B cell (primary cell): Measurements from ENCODE around the gene IFT43. TPM values are rescaled to one million over a fixed set of nuclear protein-coding genes. Genes with fewer than 3 reads are reported as not detected.

Source experiments
- ATAC-seq: fragments of 200-7000 bp; cut with Tn5 transposase; one replicate; pipeline ENCODE4 v1.10.0; 2021; ENCODE audit warnings: low read depth, mild to moderate bottlenecking, moderate number of reproducible peaks, moderate library complexity
- CTCF ChIA-PET: fragments of 350-600 bp; sonication (Branson Sonifier 250); formaldehyde crosslinking; loops from one replicate; lab custom pipeline; 2021; ENCODE audit warnings: antibody characterized with exemption, inconsistent platforms; lab: Charles Lee
- POLR2A ChIA-PET: fragments of 350-600 bp; sonication (Branson Sonifier 250); formaldehyde crosslinking; loops from one replicate; lab custom pipeline; 2021; ENCODE audit warnings: antibody characterized with exemption; lab: Charles Lee
- DNase-seq: peaks from one replicate; pipeline ENCODE4 v3.0.0; 2013
- H2AFZ ChIP-seq: 2 replicates; pipeline ENCODE4 v1.6.1; 2012; ENCODE audit warnings: mild to moderate bottlenecking, low read depth, low read length; ENCODE audit not compliant: insufficient read depth, poor library complexity, severe bottlenecking
- H3K27ac ChIP-seq, 2 donors: 1 replicate in 1 of 2; 2 replicates in 1 of 2; pipeline ENCODE4 v1.5.1; 2012 to 2013; ENCODE audit warnings: low read length in 2 of 2, mild to moderate bottlenecking in 2 of 2, moderate library complexity in 1 of 2
- H3K27me3 ChIP-seq, 4 experiments: fragments of 200-600 bp in 1 of 4; sonication (generic) in 1 of 4; replicated peaks in 1 of 4; 1 replicate in 2 of 4; 2 replicates in 2 of 4; pipeline versions ENCODE4 v1.6.1 to v1.7.0; 2013 to 2016; ENCODE audit warnings: low read length in 3 of 4, mild to moderate bottlenecking in 2 of 4, mixed read lengths in 1 of 4, moderate library complexity in 1 of 4; ENCODE audit not compliant: insufficient read depth in 4 of 4, control insufficient read depth in 3 of 4; ENCODE audit errors: control extremely low read depth in 1 of 4
- H3K36me3 ChIP-seq, 2 experiments: replicated peaks in 1 of 2; 1 replicate in 1 of 2; 2 replicates in 1 of 2; pipeline versions ENCODE4 v1.6.1 to v1.7.1; 2013; ENCODE audit warnings: low read length in 1 of 2; ENCODE audit not compliant: insufficient read depth in 2 of 2, control insufficient read depth in 1 of 2; ENCODE audit errors: control extremely low read depth in 1 of 2, extremely low read depth in 1 of 2
- H3K4me1 ChIP-seq, 2 donors: fragments of 200-600 bp in 1 of 2; sonication (generic) in 1 of 2; 1 replicate in 1 of 2; 2 replicates in 1 of 2; pipeline versions ENCODE4 v1.5.1 to v1.6.1; 2013 to 2017; ENCODE audit warnings: low read length in 2 of 2; ENCODE audit not compliant: control insufficient read depth in 2 of 2, insufficient read depth in 2 of 2
- H3K4me2 ChIP-seq: replicated peaks from 2 replicates; pipeline ENCODE3; 2012; ENCODE audit warnings: mild to moderate bottlenecking, low read depth, low read length; ENCODE audit not compliant: poor library complexity, severe bottlenecking
- H3K4me3 ChIP-seq, 5 experiments: fragments of 200-600 bp in 1 of 5; sonication (generic) in 1 of 5; 1 replicate in 3 of 5; 2 replicates in 2 of 5; pipeline versions ENCODE4 v1.5.1 to v1.7.0; 2011 to 2016; ENCODE audit warnings: low read length in 4 of 5, mild to moderate bottlenecking in 4 of 5, low read depth in 2 of 5, control low read depth in 1 of 5, moderate library complexity in 1 of 5; ENCODE audit not compliant: insufficient read depth in 1 of 5; ENCODE audit errors: control extremely low read depth in 1 of 5, extremely low read depth in 1 of 5
- H3K79me2 ChIP-seq: fragments of 200-600 bp; sonication (generic); one replicate; pipeline ENCODE4 v1.6.0; 2016; ENCODE audit warnings: low read length; ENCODE audit not compliant: control insufficient read depth, insufficient read depth
- H3K9ac ChIP-seq: fragments of 200-600 bp; sonication (generic); 2 replicates; pipeline ENCODE4 v1.6.1; 2017; ENCODE audit warnings: mild to moderate bottlenecking, low read length, moderate library complexity
- H3K9me3 ChIP-seq, 3 donors: one replicate each; pipeline versions ENCODE4 v1.6.1 to v1.7.1; 2013; ENCODE audit warnings: low read length in 2 of 3; ENCODE audit not compliant: control insufficient read depth in 2 of 3, insufficient read depth in 1 of 3; ENCODE audit errors: control extremely low read depth in 1 of 3
- H4K20me1 ChIP-seq: 2 replicates; pipeline ENCODE4 v1.6.0; 2012; ENCODE audit warnings: mild to moderate bottlenecking, low read length; ENCODE audit not compliant: insufficient read depth, control insufficient read depth, poor library complexity, severe bottlenecking
- H3K27ac Mint-ChIP-seq: one replicate; pipeline ENCODE4 v1.8.0; 2021; ENCODE audit warnings: mixed read lengths
- H3K27me3 Mint-ChIP-seq: one replicate; pipeline ENCODE4 v1.8.0; 2021; ENCODE audit warnings: mixed read lengths
- H3K4me1 Mint-ChIP-seq: one replicate; pipeline ENCODE4 v1.8.0; 2021; ENCODE audit warnings: mixed read lengths
- H3K4me3 Mint-ChIP-seq: one replicate; pipeline ENCODE4 v1.8.0; 2021; ENCODE audit warnings: mixed read lengths
- H3K9me3 Mint-ChIP-seq: one replicate; pipeline ENCODE4 v1.8.0; 2022; ENCODE audit warnings: mixed read lengths; ENCODE audit not compliant: insufficient read depth
- CTCF ChIP-seq: fragments of 200-600 bp; IDR thresholded peaks from one replicate; pipeline ENCODE4 v1.8.0; 2022; ENCODE audit warnings: antibody characterized with exemption, mild to moderate bottlenecking
- EZH2 ChIP-seq: IDR thresholded peaks from 2 replicates; pipeline ENCODE4 v1.6.1; 2012; ENCODE audit warnings: borderline replicate concordance, low read depth, mild to moderate bottlenecking, moderate library complexity, low read length; ENCODE audit not compliant: insufficient read depth, poor library complexity, severe bottlenecking
- WGBS: methylation state at CpG from one replicate; pipeline ENCODE4 v1.1.5; 2013; ENCODE audit warnings: missing lambda C conversion rate; ENCODE audit not compliant: insufficient coverage; 5-methylcytosine and 5-hydroxymethylcytosine counted together
- intact Hi-C: fragments of 100-400 bp; cut with micrococcal nuclease; formaldehyde crosslinking; loops from one replicate; pipeline ENCODE4 v1.10.0; 2022
- polyA plus RNA-seq: library from polyadenylated mRNA; depleted of rRNA; stranded (reverse); fragments of >200 nt; gene quantifications from 2 replicates; pipeline ENCODE4 v1.2.3, GENCODE V29; 2012
- total RNA-seq, 2 donors: library from RNA; stranded (reverse); fragments of 120-200 nt in 1 of 2; gene quantifications; 1 replicate in 1 of 2; 2 replicates in 1 of 2; pipeline versions ENCODE4 v1.2.3 to v1.2.4, GENCODE V29; 2013 to 2022

The IFT43 gene
- total and polyA plus RNA-seq, 2 donors (not counting 1 experiment from before 2014, with no cell fraction given) = 14.7 to 21.5 TPM

GRCh38 chr14:76131071-76131965, 145.8 kb downstream of the IFT43 start:
- H3K9me3 Mint-ChIP-seq = no peaks in the 10 kb centered on the region
- H2AFZ ChIP-seq = no peak overlapping the region
- ChIA-PET POLR2A (no interaction called here), CTCF (interaction anchor here (0.8 kb wide), 1 partner anchor 210 kb away, joined by 3 read pairs; no protein-coding TSS in a partner anchor)
- no peaks in the 10 kb centered on the region for H3K4me1 ChIP-seq
- H3K9ac ChIP-seq = no peak overlapping the region
- H3K4me3 ChIP-seq = no peak overlapping the region
- no peak overlapping the region for H3K4me3 Mint-ChIP-seq
- DNase-seq (no peak), ATAC-seq (no peak)
- no peak overlapping the region for H3K27ac ChIP-seq
- 24% methylated on average over 18 of the region's 30 CpGs for WGBS
- H3K27ac Mint-ChIP-seq = no peak overlapping the region
- TF ChIP-seq CTCF (no peak), EZH2 (no peak)
- no peak overlapping the region for H3K4me2 ChIP-seq
- no peaks in the 10 kb centered on the region for H3K9me3 ChIP-seq
- H3K27me3 Mint-ChIP-seq = peaks cover 70% of the 10 kb centered on the region
- no peaks in the 10 kb centered on the region for H4K20me1 ChIP-seq
- peaks cover 0 to 37% (median 5%) of the 10 kb centered on the region in 4 experiments for H3K27me3 ChIP-seq
- H3K4me1 Mint-ChIP-seq = no peaks in the 10 kb centered on the region
- H3K36me3 ChIP-seq = no peaks in the 10 kb centered on the region
- no peaks in the 10 kb centered on the region for H3K79me2 ChIP-seq
- intact Hi-C loops = no loop called here

DNA sequence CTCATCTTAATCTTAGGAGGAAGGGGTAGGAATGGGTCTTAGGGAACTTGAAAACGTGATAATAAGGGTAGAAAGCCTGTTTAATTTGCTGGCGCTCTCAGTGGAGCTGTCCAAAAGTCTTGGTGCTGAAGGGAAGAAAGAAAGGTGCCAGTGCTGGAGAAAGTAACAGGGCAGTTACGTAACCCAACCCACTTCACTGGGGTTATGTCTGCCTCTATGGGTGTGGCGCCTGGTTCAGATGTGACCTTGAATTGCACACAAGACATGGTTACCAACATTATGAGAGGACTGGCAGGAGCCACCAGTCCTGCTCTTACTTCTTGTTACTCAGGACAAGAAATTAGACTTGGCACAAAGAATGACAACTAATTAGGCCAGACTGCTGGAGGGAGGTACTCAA, 147.5 kb downstream of the IFT43 start:
- DNase-seq = no peak
- no peak overlapping the region for H3K4me2 ChIP-seq
- H3K27ac Mint-ChIP-seq = no peak overlapping the region
- H3K27me3 ChIP-seq = peaks cover 0 to 51% (median 16%) of the 10 kb centered on the region in 4 experiments
- H3K4me1 ChIP-seq = no peaks in the 10 kb centered on the region
- no peak overlapping the region for H3K9ac ChIP-seq
- H3K79me2 ChIP-seq = no peaks in the 10 kb centered on the region
- no peak overlapping the region for H3K27ac ChIP-seq
- H2AFZ ChIP-seq = no peak overlapping the region
- peaks cover 2% of the 10 kb centered on the region for H3K4me1 Mint-ChIP-seq
- CTCF ChIA-PET = no interaction called here
- POLR2A ChIA-PET = no interaction called here
- peaks cover 69% of the 10 kb centered on the region for H3K27me3 Mint-ChIP-seq
- H3K9me3 Mint-ChIP-seq = no peaks in the 10 kb centered on the region
- no peak for TF ChIP-seq CTCF
- TF ChIP-seq EZH2 = no peak
- H3K9me3 ChIP-seq = no peaks in the 10 kb centered on the region
- H4K20me1 ChIP-seq = no peaks in the 10 kb centered on the region
- no peak overlapping the region for H3K4me3 ChIP-seq
- H3K4me3 Mint-ChIP-seq = no peak overlapping the region
- no peaks in the 10 kb centered on the region for H3K36me3 ChIP-seq
- ATAC-seq = no peak
- intact Hi-C loops = no loop called here
- 24% methylated on average over 3 of the region's 4 CpGs for WGBS
